Endothelial cell of umbilical vein (primary cell): ENCODE data around the gene LDHAL6B. TPM values are rescaled to one million over a fixed set of nuclear protein-coding genes. Genes with fewer than 3 reads are reported as not detected.

Experiments
- BruUV-seq: library from RNA; stranded (reverse); fragments of 400-500 nt; replicated peaks from 2 replicates; lab custom pipeline; 2021; lab: Mats Ljungman, UMichigan
- CTCF ChIA-PET: fragments of 300-600, 350-600 bp; sonication (Branson Sonifier 250); formaldehyde crosslinking; loops from one replicate; lab custom pipeline; 2021; ENCODE audit warnings: antibody characterized with exemption, inconsistent platforms; lab: Charles Lee
- POLR2A ChIA-PET: fragments of 300-600, 350-600 bp; sonication (Branson Sonifier 250); formaldehyde crosslinking; loops from one replicate; lab custom pipeline; 2021; ENCODE audit warnings: antibody characterized with exemption, inconsistent platforms; lab: Charles Lee
- DNase-seq: peaks from one replicate; pipeline ENCODE4 v3.0.0-alpha.2; 2011; ENCODE audit warnings: low read depth, low spot score
- FAIRE-seq: peaks from 2 replicates; lab custom pipeline; 2011; peaks lifted over from hg19 to GRCh38; lab: Jason Lieb, UNC
- H2AFZ ChIP-seq: 2 replicates; pipeline ENCODE4 v1.6.0; 2012; ENCODE audit warnings: low read depth, low read length, control low read depth, inconsistent platforms
- H3K27ac ChIP-seq: 2 replicates; pipeline ENCODE4 v1.5.1; 2011; ENCODE audit warnings: low read depth, mild to moderate bottlenecking, control low read depth, low read length, moderate library complexity; ENCODE audit not compliant: insufficient read depth
- H3K27me3 ChIP-seq, 2 experiments: 2 replicates each; pipeline versions ENCODE4 v1.6.0 to v1.6.1; 2011; ENCODE audit warnings: low read length in 2 of 2, mixed read lengths in 1 of 2; ENCODE audit not compliant: control insufficient read depth in 2 of 2, insufficient read depth in 2 of 2
- H3K36me3 ChIP-seq, 2 experiments: 2 replicates in 1 of 2; 3 replicates in 1 of 2; pipeline ENCODE4 v1.5.1; 2011; ENCODE audit warnings: low read length in 2 of 2, mild to moderate bottlenecking in 1 of 2, moderate library complexity in 1 of 2; ENCODE audit not compliant: control insufficient read depth in 2 of 2, insufficient read depth in 2 of 2; ENCODE audit errors: extremely low read depth in 1 of 2
- H3K4me1 ChIP-seq: 3 replicates; pipeline ENCODE4 v1.5.1; 2011; ENCODE audit warnings: mild to moderate bottlenecking, low read length; ENCODE audit not compliant: control insufficient read depth, insufficient read depth; ENCODE audit errors: extremely low read depth
- H3K4me2 ChIP-seq: 2 replicates; pipeline ENCODE4 v1.6.1; 2011; ENCODE audit warnings: low read length, control low read depth, mixed read lengths; ENCODE audit not compliant: insufficient read depth
- H3K4me3 ChIP-seq, 3 experiments: fragments of 200-600 bp in 1 of 3; sonication (generic), shearing (Covaris generic) in 1 of 3; replicated peaks in 1 of 3; 2 replicates each; pipeline ENCODE4 v1.5.1; 2011 to 2016; ENCODE audit warnings: control low read depth in 3 of 3, low read length in 3 of 3, mild to moderate bottlenecking in 2 of 3, inconsistent platforms in 1 of 3, low read depth in 1 of 3, moderate library complexity in 1 of 3; ENCODE audit not compliant: insufficient read depth in 1 of 3
- H3K79me2 ChIP-seq: 2 replicates; pipeline ENCODE4 v1.6.0; 2012; ENCODE audit warnings: low read length, inconsistent platforms; ENCODE audit not compliant: control insufficient read depth, insufficient read depth
- H3K9ac ChIP-seq: replicated peaks from 2 replicates; pipeline ENCODE3; 2011; ENCODE audit warnings: low read length, control low read depth; ENCODE audit not compliant: insufficient read depth; ENCODE audit errors: extremely low read depth
- H3K9me1 ChIP-seq: replicated peaks from 3 replicates; pipeline ENCODE4 v1.6.0; 2011; ENCODE audit warnings: mild to moderate bottlenecking, low read length; ENCODE audit not compliant: control insufficient read depth, insufficient read depth; ENCODE audit errors: extremely low read depth
- H3K9me3 ChIP-seq: replicated peaks from 2 replicates; pipeline ENCODE4 v1.5.1; 2012; ENCODE audit warnings: low read length, inconsistent platforms; ENCODE audit not compliant: control insufficient read depth, insufficient read depth
- H4K20me1 ChIP-seq: replicated peaks from 2 replicates; pipeline ENCODE3; 2011; ENCODE audit warnings: mild to moderate bottlenecking, low read length; ENCODE audit not compliant: control insufficient read depth, insufficient read depth; ENCODE audit errors: extremely low read depth
- EZH2 ChIP-seq: IDR thresholded peaks from 2 replicates; pipeline ENCODE4 v1.6.1; 2012; ENCODE audit warnings: borderline replicate concordance, low read depth, mild to moderate bottlenecking, moderate library complexity, low read length, inconsistent platforms; ENCODE audit not compliant: severe bottlenecking
- FOS ChIP-seq: IDR thresholded peaks from 2 replicates; pipeline ENCODE4 v1.6.1; 2011; ENCODE audit warnings: mild to moderate bottlenecking, low read length, moderate library complexity, borderline replicate concordance; ENCODE audit not compliant: insufficient read depth
- GATA2 ChIP-seq: IDR thresholded peaks from 2 replicates; pipeline ENCODE4 v1.7.0; 2011; ENCODE audit warnings: low read depth, mild to moderate bottlenecking, moderate library complexity, mixed read lengths, low read length; ENCODE audit not compliant: insufficient read length, insufficient read depth
- JUN ChIP-seq: IDR thresholded peaks from 2 replicates; pipeline ENCODE4 v1.6.1; 2011; ENCODE audit warnings: borderline replicate concordance, low read depth; ENCODE audit not compliant: insufficient read length, insufficient read depth
- MYC ChIP-seq: IDR thresholded peaks from one replicate; pipeline ENCODE4 v1.6.1; 2011; ENCODE audit warnings: mild to moderate bottlenecking, low read depth, low read length
- POLR2A ChIP-seq: IDR thresholded peaks from 2 replicates; pipeline ENCODE4 v1.6.1; 2012; ENCODE audit warnings: low read depth, mild to moderate bottlenecking, control low read depth, low read length
- POLR2AphosphoS5 ChIP-seq: IDR thresholded peaks from 2 replicates; pipeline ENCODE4 v1.6.1; 2012; ENCODE audit warnings: low read depth, mild to moderate bottlenecking, control low read depth, low read length, moderate library complexity; ENCODE audit not compliant: insufficient read depth
- dilution Hi-C: fragments of 300-500 bp; cut with MboI; formaldehyde crosslinking; loops from one replicate; pipeline ENCODE4 v1.15.0; 2019; ENCODE audit warnings: low sequenced_read_pairs; ENCODE audit not compliant: extremely low pct_ligation_motif_present
- intact Hi-C: fragments of 100-400 bp; cut with micrococcal nuclease; formaldehyde crosslinking; loops from one replicate; pipeline ENCODE4 v1.10.0; 2022
- polyA plus RNA-seq, 4 experiments: library from polyadenylated mRNA; depleted of rRNA in 3 of 4; stranded (reverse) in 3 of 4; unstranded in 1 of 4; fragments of >200 nt; gene quantifications; 2 replicates each; pipeline versions ENCODE4 v1.2.1 to v1.2.3, GENCODE V29; 2011 to 2012; ENCODE audit warnings: missing spikeins in 1 of 4
- total RNA-seq: library from RNA; stranded (reverse); gene quantifications from 2 replicates; pipeline ENCODE4 v1.2.3, GENCODE V29; 2021
- TF ChIP-seq, protein P1 (sequence below), 2 donors: IDR thresholded peaks; 1 replicate in 1 of 2; 2 replicates in 1 of 2; pipeline ENCODE4 v1.5.1; 2011; ENCODE audit warnings: low read length in 2 of 2, mild to moderate bottlenecking in 2 of 2, moderate library complexity in 2 of 2, control low read depth in 1 of 2, inconsistent platforms in 1 of 2, low read depth in 1 of 2; ENCODE audit not compliant: insufficient read depth in 1 of 2; ENCODE audit errors: extremely low read depth in 1 of 2
- TF ChIP-seq, protein P2 (sequence below): IDR thresholded peaks from 2 replicates; pipeline ENCODE4 v1.6.1; 2011; ENCODE audit not compliant: insufficient read depth, insufficient read length

Gene LDHAL6B
- total and polyA plus RNA-seq, 2 donors (not counting 3 experiments of a cell fraction or from before 2014, with no cell fraction given), result not detected

DNA sequence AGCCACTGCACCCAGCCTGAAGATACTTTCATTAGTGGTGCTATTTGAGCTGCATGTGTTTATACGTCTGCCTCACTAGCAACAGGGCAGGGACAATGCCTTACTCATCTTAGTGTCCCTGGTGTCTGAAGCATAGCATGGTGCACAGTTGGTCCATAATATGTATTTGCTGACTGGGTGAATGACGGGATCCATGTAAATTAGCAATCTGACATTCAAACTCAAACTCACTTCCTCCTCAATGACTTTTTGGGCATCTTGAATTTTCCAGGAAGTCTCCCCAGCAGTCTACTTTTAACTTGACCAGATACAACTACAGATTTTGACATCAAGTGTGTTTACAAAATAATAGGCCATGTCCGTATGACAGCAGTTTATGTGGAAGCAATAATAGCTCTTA is 3.0 kb upstream of the LDHAL6B start:
- no peak for FAIRE-seq

More for the DNA sequence above, 3.0 kb upstream of the LDHAL6B start:
- H3K9ac ChIP-seq, result no peak overlapping the region
- H4K20me1 ChIP-seq, result no peaks in the 10 kb centered on the region
- no peaks in the 10 kb centered on the region for H3K9me1 ChIP-seq
- dilution Hi-C loops (no loop called here), intact Hi-C loops (no loop called here)
- DNase-seq, result no peak
- no peak overlapping the region for H3K4me2 ChIP-seq
- no TSS peak for BruUV-seq
- H3K36me3 ChIP-seq, result peaks cover 17 to 28% of the 10 kb centered on the region in 2 experiments
- ChIA-PET POLR2A (no interaction called here), CTCF (no interaction called here)
- no peaks in the 10 kb centered on the region for H3K79me2 ChIP-seq
- H3K4me1 ChIP-seq, result peaks cover 8% of the 10 kb centered on the region
- H3K27ac ChIP-seq, result no peak overlapping the region
- no peaks in the 10 kb centered on the region for H3K9me3 ChIP-seq
- no peak overlapping the region for H3K4me3 ChIP-seq
- no peaks in the 10 kb centered on the region for H3K27me3 ChIP-seq
- H2AFZ ChIP-seq, result no peak overlapping the region
- TF ChIP-seq EZH2 (no peak), FOS (no peak), JUN (no peak), GATA2 (no peak), POLR2AphosphoS5 (no peak), MYC (no peak), POLR2A (no peak)
- TF ChIP-seq, protein P1, sequence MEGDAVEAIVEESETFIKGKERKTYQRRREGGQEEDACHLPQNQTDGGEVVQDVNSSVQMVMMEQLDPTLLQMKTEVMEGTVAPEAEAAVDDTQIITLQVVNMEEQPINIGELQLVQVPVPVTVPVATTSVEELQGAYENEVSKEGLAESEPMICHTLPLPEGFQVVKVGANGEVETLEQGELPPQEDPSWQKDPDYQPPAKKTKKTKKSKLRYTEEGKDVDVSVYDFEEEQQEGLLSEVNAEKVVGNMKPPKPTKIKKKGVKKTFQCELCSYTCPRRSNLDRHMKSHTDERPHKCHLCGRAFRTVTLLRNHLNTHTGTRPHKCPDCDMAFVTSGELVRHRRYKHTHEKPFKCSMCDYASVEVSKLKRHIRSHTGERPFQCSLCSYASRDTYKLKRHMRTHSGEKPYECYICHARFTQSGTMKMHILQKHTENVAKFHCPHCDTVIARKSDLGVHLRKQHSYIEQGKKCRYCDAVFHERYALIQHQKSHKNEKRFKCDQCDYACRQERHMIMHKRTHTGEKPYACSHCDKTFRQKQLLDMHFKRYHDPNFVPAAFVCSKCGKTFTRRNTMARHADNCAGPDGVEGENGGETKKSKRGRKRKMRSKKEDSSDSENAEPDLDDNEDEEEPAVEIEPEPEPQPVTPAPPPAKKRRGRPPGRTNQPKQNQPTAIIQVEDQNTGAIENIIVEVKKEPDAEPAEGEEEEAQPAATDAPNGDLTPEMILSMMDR (IDR thresholded peaks at IDR 0.05; ENCODE audit: extremely low read depth in 1 of 2, insufficient read depth in 1 of 2, low read depth in 1 of 2, low read length in 2 of 2), result no peak
- TF ChIP-seq, protein P2, sequence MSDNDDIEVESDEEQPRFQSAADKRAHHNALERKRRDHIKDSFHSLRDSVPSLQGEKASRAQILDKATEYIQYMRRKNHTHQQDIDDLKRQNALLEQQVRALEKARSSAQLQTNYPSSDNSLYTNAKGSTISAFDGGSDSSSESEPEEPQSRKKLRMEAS, result no peak
